Testis (tissue), 2 donors: Measurements from ENCODE around the gene SYNE2.

Experiments
- POLR2A ChIP-seq: fragments of 450-650 bp; IDR thresholded peaks from one replicate; pipeline ENCODE4 v1.6.1; 2017; ENCODE audit warnings: antibody characterized with exemption, mild to moderate bottlenecking, moderate library complexity
- TF ChIP-seq, protein P1 (sequence below), 3 experiments: fragments of 450-650 bp in 2 of 3; fragments of 200-600 bp in 1 of 3; sonication (generic) in 1 of 3; IDR thresholded peaks; one replicate each; pipeline ENCODE4 v1.5.1; 2016 to 2019; ENCODE audit warnings: antibody characterized with exemption in 3 of 3, mild to moderate bottlenecking in 2 of 3, moderate library complexity in 1 of 3

DNA sequence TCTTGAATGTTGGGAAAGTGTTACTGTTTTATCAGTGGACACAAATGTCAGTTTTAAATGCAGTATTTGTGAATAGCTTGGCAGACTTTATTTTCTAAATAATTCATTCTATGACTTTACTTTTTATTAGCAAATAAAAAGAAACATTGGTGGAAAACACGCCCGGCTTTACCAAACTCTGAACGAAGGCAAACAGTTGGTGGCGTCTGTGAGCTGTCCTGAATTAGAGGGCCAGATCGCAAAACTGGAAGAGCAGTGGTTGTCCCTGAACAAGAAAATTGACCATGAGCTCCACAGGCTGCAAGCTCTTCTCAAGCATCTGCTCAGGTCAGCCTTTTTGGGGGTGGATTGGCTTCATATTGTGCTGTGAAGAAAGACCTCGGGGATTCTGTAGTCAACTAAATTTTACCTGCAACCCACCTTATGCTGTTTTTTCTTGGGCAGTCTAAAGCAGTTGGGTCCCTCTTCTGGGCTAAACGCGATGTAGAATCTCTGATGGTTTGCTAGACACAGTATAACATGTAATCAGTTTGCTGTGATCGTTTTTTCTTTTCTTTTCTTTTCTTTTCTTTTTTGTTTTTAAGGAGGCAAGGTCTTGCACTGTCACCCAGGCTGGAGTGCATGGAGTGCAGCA is 285.0 kb downstream of the SYNE2 start:
- TF ChIP-seq, protein P1, sequence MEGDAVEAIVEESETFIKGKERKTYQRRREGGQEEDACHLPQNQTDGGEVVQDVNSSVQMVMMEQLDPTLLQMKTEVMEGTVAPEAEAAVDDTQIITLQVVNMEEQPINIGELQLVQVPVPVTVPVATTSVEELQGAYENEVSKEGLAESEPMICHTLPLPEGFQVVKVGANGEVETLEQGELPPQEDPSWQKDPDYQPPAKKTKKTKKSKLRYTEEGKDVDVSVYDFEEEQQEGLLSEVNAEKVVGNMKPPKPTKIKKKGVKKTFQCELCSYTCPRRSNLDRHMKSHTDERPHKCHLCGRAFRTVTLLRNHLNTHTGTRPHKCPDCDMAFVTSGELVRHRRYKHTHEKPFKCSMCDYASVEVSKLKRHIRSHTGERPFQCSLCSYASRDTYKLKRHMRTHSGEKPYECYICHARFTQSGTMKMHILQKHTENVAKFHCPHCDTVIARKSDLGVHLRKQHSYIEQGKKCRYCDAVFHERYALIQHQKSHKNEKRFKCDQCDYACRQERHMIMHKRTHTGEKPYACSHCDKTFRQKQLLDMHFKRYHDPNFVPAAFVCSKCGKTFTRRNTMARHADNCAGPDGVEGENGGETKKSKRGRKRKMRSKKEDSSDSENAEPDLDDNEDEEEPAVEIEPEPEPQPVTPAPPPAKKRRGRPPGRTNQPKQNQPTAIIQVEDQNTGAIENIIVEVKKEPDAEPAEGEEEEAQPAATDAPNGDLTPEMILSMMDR (IDR thresholded peaks at IDR 0.05) = peak in 1 of 3 experiments; percentile 12
- TF ChIP-seq POLR2A = no peak
